ENCODE measurements around the gene NAGLU.

NAGLU gene

DNA sequence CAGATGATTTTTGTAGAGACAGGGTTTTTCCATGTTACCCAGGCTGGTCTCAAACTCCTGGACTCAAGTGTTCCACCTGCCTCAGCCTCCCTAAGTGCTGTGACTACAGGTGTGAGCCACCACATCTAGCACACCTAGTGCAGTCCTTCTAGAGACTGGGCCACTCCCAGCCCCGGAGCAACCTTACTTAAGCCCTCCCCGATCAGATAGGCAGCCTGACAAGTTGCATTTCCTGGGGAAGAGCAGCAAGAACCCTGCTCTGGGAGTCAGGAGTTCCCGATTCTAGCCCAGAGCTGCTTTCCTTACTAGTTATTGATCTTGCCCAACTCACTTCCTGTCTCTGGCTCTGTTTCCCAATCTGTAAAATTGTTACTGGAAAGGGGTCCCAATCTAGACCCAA is 7.0 kb upstream of the NAGLU start:
- Histone ChIP-seq H3K36me3 (ENCODE audit: control insufficient read depth, low read length) (no peaks in the 10 kb centered on the region), H4K20me1 (ENCODE audit: control insufficient read depth, insufficient read depth, low read depth, low read length) (no peaks in the 10 kb centered on the region), H3K27ac (ENCODE audit: low read depth, low read length) (no peak overlapping the region), H3K79me2 (ENCODE audit: control insufficient read depth, low read length) (no peaks in the 10 kb centered on the region), H3K9me3 (ENCODE audit: control insufficient read depth, insufficient read depth, low read length) (no peaks in the 10 kb centered on the region), H3K4me3 (ENCODE audit: low read length) (no peak overlapping the region), H3K27me3 (ENCODE audit: control insufficient read depth, low read length) (peaks cover 6% of the 10 kb centered on the region; the same call in 1 of the 2 replicates), H3K4me1 (ENCODE audit: control insufficient read depth, low read length) (peaks cover 26% of the 10 kb centered on the region), H3F3A (ENCODE audit: control insufficient read depth, insufficient read depth) (peaks cover 22% of the 10 kb centered on the region), H3K9me2 (replicated peaks; ENCODE audit: control insufficient read depth, low read length) (no peaks in the 10 kb centered on the region), H3K4me2 (ENCODE audit: low read length) (no peak overlapping the region)
- TF ChIP-seq EZH2phosphoT487 (IDR thresholded peaks at IDR 0.05; ENCODE audit: borderline replicate concordance, low read length), result no peak
- TF ChIP-seq, protein P1, sequence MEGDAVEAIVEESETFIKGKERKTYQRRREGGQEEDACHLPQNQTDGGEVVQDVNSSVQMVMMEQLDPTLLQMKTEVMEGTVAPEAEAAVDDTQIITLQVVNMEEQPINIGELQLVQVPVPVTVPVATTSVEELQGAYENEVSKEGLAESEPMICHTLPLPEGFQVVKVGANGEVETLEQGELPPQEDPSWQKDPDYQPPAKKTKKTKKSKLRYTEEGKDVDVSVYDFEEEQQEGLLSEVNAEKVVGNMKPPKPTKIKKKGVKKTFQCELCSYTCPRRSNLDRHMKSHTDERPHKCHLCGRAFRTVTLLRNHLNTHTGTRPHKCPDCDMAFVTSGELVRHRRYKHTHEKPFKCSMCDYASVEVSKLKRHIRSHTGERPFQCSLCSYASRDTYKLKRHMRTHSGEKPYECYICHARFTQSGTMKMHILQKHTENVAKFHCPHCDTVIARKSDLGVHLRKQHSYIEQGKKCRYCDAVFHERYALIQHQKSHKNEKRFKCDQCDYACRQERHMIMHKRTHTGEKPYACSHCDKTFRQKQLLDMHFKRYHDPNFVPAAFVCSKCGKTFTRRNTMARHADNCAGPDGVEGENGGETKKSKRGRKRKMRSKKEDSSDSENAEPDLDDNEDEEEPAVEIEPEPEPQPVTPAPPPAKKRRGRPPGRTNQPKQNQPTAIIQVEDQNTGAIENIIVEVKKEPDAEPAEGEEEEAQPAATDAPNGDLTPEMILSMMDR (IDR thresholded peaks at IDR 0.05; ENCODE audit: low read depth, low read length, poor library complexity, severe bottlenecking), result no peak

DNA sequence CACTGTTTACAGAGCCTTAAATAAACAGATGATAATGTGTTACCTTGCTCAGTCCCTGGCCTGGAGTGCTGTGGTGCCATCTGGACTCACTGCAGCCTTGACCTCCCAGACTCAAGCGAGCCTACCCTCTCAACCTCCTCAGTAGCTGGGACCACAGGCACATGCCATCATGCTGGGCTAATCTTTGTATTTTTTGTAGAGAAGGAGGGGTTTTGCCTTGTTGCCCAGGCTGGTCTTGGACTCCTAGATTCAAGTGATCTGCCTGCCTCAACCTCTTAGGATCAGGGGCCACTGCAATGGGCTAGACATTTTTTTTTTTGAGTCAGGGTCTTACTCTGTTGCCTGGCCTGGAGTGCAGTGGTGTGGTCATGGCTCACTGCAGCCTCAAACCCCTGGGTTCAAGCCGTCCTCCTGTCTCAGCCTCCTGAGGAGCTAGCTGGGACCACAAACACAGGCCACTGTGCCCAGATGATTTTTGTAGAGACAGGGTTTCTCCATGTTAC is 5.0 kb upstream of the NAGLU start:
- H3K9me2 ChIP-seq (replicated peaks; ENCODE audit: control insufficient read depth, low read length), result no peaks in the 10 kb centered on the region
- H3K79me2 ChIP-seq (ENCODE audit: control insufficient read depth, low read length), result no peaks in the 10 kb centered on the region; the same call in 1 of the 2 replicates
- H3K36me3 ChIP-seq (ENCODE audit: control insufficient read depth, low read length), result no peaks in the 10 kb centered on the region
- H3K27ac ChIP-seq (ENCODE audit: low read depth, low read length), result no peak overlapping the region
- peaks cover 37% of the 10 kb centered on the region for H3K4me1 ChIP-seq (ENCODE audit: control insufficient read depth, low read length)
- no peak for TF ChIP-seq EZH2phosphoT487 (IDR thresholded peaks at IDR 0.05; ENCODE audit: borderline replicate concordance, low read length)
- TF ChIP-seq, protein P1 (IDR thresholded peaks at IDR 0.05; ENCODE audit: low read depth, low read length, poor library complexity, severe bottlenecking), result no peak
- H3K4me3 ChIP-seq (ENCODE audit: low read length), result no peak overlapping the region
- peaks cover 22% of the 10 kb centered on the region for H3F3A ChIP-seq (ENCODE audit: control insufficient read depth, insufficient read depth)
- H3K27me3 ChIP-seq (ENCODE audit: control insufficient read depth, low read length), result peaks cover 6% of the 10 kb centered on the region; the same call in 1 of the 2 replicates
- no peak overlapping the region for H3K4me2 ChIP-seq (ENCODE audit: low read length)
- no peaks in the 10 kb centered on the region for H4K20me1 ChIP-seq (ENCODE audit: control insufficient read depth, insufficient read depth, low read depth, low read length)
- H3K9me3 ChIP-seq (ENCODE audit: control insufficient read depth, insufficient read depth, low read length), result no peaks in the 10 kb centered on the region

DNA sequence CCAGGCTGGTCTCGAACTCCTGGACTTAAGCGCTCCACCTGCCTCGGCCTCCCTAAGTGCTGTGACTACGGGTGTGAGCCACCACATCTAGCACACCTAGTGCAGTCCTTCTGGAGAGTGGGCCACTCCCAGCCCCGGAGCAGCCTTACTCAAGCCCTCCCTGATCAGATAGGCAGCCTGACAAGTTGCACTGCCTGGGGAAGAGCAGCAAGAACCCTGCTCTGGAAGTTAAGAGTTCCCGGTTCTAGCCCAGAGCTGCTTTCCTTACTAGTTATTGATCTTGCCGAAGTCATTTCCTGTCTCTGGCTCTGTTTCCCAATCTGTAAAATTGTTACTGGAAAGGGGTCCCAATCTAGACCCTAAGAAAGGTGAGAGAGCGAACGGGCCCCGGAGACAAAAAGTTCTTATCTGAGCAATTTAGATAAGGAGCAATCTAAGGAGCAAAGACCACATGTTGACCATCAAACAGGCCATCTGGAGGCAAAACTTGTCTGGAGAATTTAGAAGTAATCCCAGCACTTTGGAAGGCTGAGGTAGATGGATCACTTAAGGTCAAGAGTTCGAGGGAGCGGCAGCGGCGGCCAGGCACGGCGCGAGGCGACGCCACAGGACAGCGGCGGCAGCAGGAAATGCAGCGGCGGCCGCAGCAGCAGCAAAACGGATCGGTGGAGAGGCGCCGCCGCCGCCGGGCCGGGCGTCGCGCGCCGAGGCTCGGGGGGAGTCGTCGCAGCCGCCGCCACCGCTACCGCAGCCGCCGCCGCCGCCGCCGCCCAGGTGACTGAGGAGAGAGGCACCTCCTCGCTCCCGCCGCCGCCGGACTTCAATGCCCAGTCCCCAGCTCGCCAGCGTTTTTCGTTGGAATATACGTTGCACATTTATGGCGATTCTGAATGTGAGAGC is 4.3 kb upstream of the NAGLU start:
- no peak overlapping the region for H3K27ac ChIP-seq (ENCODE audit: low read depth, low read length)
- TF ChIP-seq, protein P1 (IDR thresholded peaks at IDR 0.05; ENCODE audit: low read depth, low read length, poor library complexity, severe bottlenecking), result no peak
- TF ChIP-seq EZH2phosphoT487 (IDR thresholded peaks at IDR 0.05; ENCODE audit: borderline replicate concordance, low read length), result no peak
- H3K36me3 ChIP-seq (ENCODE audit: control insufficient read depth, low read length), result no peaks in the 10 kb centered on the region
- peaks cover 6% of the 10 kb centered on the region; the same call in 1 of the 2 replicates for H3K27me3 ChIP-seq (ENCODE audit: control insufficient read depth, low read length)
- peaks cover 37% of the 10 kb centered on the region for H3K4me1 ChIP-seq (ENCODE audit: control insufficient read depth, low read length)
- peak overlapping the region; percentile 73 for H3K4me3 ChIP-seq (ENCODE audit: low read length)
- no peaks in the 10 kb centered on the region for H3K9me3 ChIP-seq (ENCODE audit: control insufficient read depth, insufficient read depth, low read length)
- H3K79me2 ChIP-seq (ENCODE audit: control insufficient read depth, low read length), result peaks cover 3% of the 10 kb centered on the region
- H3F3A ChIP-seq (ENCODE audit: control insufficient read depth, insufficient read depth), result peaks cover 22% of the 10 kb centered on the region
- no peaks in the 10 kb centered on the region for H3K9me2 ChIP-seq (replicated peaks; ENCODE audit: control insufficient read depth, low read length)
- peak overlapping the region; percentile 75 for H3K4me2 ChIP-seq (ENCODE audit: low read length)
- no peaks in the 10 kb centered on the region for H4K20me1 ChIP-seq (ENCODE audit: control insufficient read depth, insufficient read depth, low read depth, low read length)

Measured in DOHH2 (cell line).